Mammary epithelial cell (primary cell): ENCODE measurements around the gene SCAF1.

Source experiments
- EZH2 ChIP-seq: IDR thresholded peaks from 2 replicates; pipeline ENCODE4 v1.6.1; 2012; ENCODE audit warnings: low read length, inconsistent platforms, borderline replicate concordance
- TF ChIP-seq, protein P1 (sequence below), 2 donors: IDR thresholded peaks in 1 of 2; conservative IDR thresholded peaks in 1 of 2; 2 replicates each; pipeline ENCODE4 v1.5.1; 2011 to 2012; ENCODE audit warnings: inconsistent platforms in 2 of 2, low read length in 2 of 2, mild to moderate bottlenecking in 2 of 2, control low read depth in 1 of 2, low read depth in 1 of 2; ENCODE audit not compliant: insufficient read depth in 1 of 2; ENCODE audit errors: extremely low read depth in 1 of 2

- TF ChIP-seq, protein P1, sequence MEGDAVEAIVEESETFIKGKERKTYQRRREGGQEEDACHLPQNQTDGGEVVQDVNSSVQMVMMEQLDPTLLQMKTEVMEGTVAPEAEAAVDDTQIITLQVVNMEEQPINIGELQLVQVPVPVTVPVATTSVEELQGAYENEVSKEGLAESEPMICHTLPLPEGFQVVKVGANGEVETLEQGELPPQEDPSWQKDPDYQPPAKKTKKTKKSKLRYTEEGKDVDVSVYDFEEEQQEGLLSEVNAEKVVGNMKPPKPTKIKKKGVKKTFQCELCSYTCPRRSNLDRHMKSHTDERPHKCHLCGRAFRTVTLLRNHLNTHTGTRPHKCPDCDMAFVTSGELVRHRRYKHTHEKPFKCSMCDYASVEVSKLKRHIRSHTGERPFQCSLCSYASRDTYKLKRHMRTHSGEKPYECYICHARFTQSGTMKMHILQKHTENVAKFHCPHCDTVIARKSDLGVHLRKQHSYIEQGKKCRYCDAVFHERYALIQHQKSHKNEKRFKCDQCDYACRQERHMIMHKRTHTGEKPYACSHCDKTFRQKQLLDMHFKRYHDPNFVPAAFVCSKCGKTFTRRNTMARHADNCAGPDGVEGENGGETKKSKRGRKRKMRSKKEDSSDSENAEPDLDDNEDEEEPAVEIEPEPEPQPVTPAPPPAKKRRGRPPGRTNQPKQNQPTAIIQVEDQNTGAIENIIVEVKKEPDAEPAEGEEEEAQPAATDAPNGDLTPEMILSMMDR (conservative IDR thresholded peaks at IDR 0.05 in 1 of 2, IDR thresholded peaks at IDR 0.05 in 1 of 2; ENCODE audit: extremely low read depth in 1 of 2, insufficient read depth in 1 of 2, low read depth in 1 of 2, low read length in 2 of 2) = no peak
- TF ChIP-seq EZH2 = no peak
Observed at GRCh38 chr19:49705919-49706318, 63.9 kb downstream of the SCAF1 start.
